GM18870 (cell line): ENCODE results near the gene ABHD2.

ENCODE experiments used
- ATAC-seq: cut with Tn5 transposase; IDR thresholded peaks from one replicate; pipeline ENCODE4 v1.9.1; 2021; ENCODE audit warnings: moderate library complexity; ENCODE audit not compliant: unreplicated experiment

Gene ABHD2

GRCh38 chr15:89096664-89097063 is 8.4 kb downstream of the ABHD2 start:
- no peak for ATAC-seq

- ATAC-seq: no peak
Measured at GRCh38 chr15:89097313-89097712, 9.1 kb downstream of the ABHD2 start.

GRCh38 chr15:89098281-89098680 is 10.0 kb downstream of the ABHD2 start:
- ATAC-seq: no peak

GRCh38 chr15:89099968-89100367 is 11.7 kb downstream of the ABHD2 start:
- ATAC-seq: no peak

GRCh38 chr15:89101302-89102193 is 13.3 kb downstream of the ABHD2 start:
- peak; percentile 58 for ATAC-seq

- no peak for ATAC-seq
Measured at GRCh38 chr15:89103481-89104171, 15.4 kb downstream of the ABHD2 start.

GRCh38 chr15:89104172-89104564 is 15.9 kb downstream of the ABHD2 start:
- ATAC-seq: no peak

GRCh38 chr15:89105147-89105546 is 16.9 kb downstream of the ABHD2 start:
- ATAC-seq: no peak

- ATAC-seq: no peak
Measured at GRCh38 chr15:89106200-89106599, 17.9 kb downstream of the ABHD2 start.

GRCh38 chr15:89107984-89108383 is 19.7 kb downstream of the ABHD2 start:
- ATAC-seq: no peak

- ATAC-seq: no peak
Measured at GRCh38 chr15:89108835-89109234, 20.6 kb downstream of the ABHD2 start.

GRCh38 chr15:89109238-89109637 is 21.0 kb downstream of the ABHD2 start:
- no peak for ATAC-seq

GRCh38 chr15:89110060-89110459 is 21.8 kb downstream of the ABHD2 start:
- ATAC-seq: no peak

- no peak for ATAC-seq
Measured at GRCh38 chr15:89111352-89111751, 23.1 kb downstream of the ABHD2 start.

GRCh38 chr15:89111961-89112340 is 23.7 kb downstream of the ABHD2 start:
- no peak for ATAC-seq

GRCh38 chr15:89112341-89112971 is 24.2 kb downstream of the ABHD2 start:
- peak; percentile 88 for ATAC-seq

- no peak for ATAC-seq
Measured at GRCh38 chr15:89113296-89114024, 25.2 kb downstream of the ABHD2 start.

GRCh38 chr15:89114990-89115389 is 26.7 kb downstream of the ABHD2 start:
- no peak for ATAC-seq

- no peak for ATAC-seq
Measured at GRCh38 chr15:89115547-89115946, 27.3 kb downstream of the ABHD2 start.

GRCh38 chr15:89116404-89116803 is 28.1 kb downstream of the ABHD2 start:
- ATAC-seq: no peak

GRCh38 chr15:89117790-89118189 is 29.5 kb downstream of the ABHD2 start:
- ATAC-seq: no peak
